Activated T-helper 1 cell treated with Interleukin-2 at 50 U/mL for 16 hours (primary cell): ENCODE data around the gene GORASP1.

Source experiments
- DNase-seq: peaks from one replicate; pipeline ENCODE4 v3.0.0-alpha.2; 2020; ENCODE audit warnings: low read depth

GORASP1 gene

DNA sequence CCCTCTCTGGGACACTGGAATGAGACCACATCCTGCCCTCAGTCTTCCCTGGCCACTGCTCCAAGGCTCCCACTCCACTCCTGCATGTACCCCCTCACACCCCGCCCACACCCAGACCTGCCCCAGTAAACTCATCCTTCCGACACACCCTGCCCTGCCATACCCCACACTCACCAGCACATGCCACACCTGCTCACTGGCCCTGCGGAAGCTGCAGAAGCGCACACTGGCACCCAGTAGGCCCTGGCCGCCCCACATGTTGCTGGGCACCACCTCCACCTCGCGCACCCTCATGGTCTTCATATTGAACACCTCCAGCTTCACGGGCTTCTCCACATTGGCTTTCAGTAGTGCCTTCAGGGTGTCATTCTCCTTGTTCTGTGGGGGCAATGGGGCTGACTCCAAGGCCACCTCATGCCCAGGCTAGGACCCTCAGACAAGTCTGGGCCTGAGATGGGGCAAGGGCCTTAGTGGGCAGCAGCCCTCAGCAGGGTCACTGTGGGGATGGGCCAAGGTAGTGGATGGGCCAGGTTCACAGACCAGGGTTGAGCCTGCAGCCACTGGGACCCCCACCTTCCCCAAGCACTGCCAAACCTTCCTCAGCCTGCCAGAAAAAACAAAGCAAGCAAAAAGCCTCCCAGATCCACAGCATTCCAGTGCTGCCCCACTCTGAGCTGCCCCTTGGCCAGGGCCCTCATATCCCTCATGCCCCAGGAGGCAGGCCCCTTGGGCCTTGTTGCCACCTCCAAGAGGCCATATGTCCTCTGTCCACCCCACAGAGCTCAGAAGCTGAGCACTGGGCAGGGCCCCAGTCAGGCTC is 4.7 kb downstream of the GORASP1 start:
- DNase-seq, result no peak

- peak; percentile 23 for DNase-seq
Observed at GRCh38 chr3:39101022-39101689, 6.3 kb downstream of the GORASP1 start.

DNA sequence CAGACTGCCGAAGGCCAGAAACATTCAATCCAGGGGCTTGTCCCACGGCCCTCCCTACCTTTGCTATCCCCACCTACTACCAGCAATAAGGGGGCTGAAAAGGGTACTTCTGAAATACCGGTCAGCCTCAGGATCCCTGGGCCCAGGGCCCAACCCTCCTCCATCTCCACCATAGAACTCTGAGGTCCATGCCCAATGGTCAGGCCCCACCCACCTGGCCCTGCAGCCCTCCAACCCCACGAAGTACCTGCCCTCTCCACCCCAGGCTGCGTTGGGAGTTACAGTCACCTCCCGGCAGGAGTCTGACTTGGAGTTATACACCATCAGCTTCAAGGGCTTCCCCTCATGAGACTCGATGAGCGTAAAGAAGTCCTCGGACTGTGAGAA is 6.9 kb downstream of the GORASP1 start:
- no peak for DNase-seq

DNA sequence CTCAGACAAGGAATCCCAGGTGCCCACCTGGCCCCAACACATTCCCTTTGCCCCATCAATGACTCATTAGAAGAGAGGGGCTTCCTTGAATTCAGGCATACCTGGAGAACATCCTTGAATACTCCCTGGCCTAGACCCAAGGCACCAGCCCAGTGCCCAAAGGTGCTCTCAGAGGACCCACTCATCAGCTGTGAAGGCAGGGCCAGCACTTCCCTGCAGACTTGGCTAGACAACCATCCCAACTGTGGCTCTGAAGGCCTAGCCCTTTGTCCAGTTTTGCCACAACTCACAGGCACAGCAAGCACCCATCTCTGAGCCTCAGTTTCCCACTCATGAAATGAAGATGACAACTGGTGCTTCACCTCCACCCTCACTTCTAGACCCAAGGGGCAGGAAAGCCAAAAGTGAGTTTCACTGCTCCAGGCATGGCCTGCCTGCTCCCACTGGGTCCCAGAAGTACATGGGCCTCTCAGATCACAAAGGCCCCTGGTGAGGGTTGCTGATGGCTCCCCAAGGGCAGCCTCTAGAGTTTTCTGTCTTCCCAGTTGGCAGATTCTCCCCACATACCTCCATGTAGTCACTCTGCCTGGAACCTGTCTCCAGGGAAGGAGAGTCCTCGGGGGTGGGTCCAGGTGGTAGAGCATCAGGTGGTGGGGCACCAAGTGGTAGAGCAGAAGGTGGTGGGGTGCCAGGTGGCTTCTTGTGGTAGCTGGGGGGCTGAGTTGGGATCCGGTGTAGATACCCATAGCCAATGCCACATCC is 7.5 kb downstream of the GORASP1 start:
- no peak for DNase-seq

DNA sequence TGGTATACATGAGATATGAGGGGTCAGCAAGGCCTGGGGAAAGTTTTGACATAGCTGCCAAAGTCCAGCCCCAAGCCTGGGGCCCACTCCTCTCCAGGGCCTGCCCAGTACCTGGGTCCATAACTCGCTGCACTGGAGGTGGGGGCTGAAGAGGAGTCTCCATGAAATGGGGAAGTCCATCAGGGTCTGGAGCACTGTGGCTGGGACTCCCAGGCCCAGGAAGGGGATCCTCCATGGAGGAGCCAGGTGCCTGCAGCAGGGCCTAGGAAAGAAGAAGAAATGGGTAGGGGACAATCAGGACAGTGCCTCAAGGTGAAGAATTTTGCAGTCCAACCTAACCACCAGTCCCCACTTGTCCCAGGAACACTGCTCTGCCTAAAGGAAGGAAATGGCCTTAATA is 8.2 kb downstream of the GORASP1 start:
- DNase-seq, result no peak

- no peak for DNase-seq
Observed at GRCh38 chr3:39098473-39099000, 8.9 kb downstream of the GORASP1 start.

DNA sequence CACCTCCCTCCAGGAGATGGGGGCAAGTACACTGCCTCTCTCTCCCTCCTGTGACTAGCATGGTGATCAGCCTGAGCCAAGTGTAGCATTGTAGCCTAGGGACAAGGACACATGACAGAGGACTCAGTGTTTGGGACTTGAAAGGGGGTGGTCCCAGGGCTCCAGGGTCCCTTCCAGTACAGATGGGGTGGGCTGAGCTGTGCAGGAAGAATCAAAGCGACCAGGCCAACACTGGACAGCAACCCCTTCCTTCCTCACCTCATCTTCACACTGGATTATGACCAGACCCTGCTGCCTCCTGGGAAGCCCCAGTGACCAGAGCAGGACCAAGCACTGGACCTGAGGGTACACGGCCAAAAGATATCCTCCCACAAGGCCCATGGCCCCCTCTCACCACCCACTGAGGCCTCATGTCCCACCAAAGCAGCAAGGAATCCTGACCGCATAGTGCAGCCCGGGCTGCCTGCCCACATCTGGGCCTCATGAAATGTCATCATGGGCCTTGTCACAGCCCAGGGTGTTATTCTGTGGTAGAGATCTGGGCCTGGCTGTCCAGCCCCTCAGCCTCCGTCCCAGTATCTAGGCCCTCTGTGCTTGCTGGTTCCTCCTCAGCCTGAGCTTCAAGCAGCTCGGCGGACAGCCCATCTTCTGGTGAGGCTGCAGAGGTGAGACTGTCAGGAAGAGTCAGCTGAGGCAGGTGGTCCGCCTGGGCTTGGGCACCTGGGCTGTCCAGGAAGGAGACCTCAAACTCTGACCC is 9.5 kb downstream of the GORASP1 start:
- no peak for DNase-seq

- no peak for DNase-seq
Observed at GRCh38 chr3:39096775-39097174, 10.7 kb downstream of the GORASP1 start.

DNA sequence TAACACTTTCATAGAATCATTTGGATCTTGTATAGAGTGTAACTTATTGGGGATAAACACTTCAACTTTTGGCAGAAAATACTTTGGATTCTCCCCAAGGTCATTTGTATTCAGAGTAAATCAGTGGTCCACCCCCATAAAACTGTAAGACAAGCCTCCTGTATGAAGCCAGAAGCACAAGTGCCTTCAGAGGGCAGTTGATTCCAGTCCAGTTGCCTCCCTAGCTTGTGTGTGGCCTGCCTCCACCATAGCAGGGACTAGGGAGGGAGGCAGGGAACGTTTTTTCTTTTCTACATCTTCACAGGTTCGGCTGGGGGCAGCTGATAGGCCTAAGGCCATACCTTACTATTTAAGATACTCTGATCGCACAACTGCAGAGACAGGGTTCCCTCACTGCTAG is 11.6 kb downstream of the GORASP1 start:
- no peak for DNase-seq

- DNase-seq, result no peak
Observed at GRCh38 chr3:39094851-39095677, 12.4 kb downstream of the GORASP1 start.

DNA sequence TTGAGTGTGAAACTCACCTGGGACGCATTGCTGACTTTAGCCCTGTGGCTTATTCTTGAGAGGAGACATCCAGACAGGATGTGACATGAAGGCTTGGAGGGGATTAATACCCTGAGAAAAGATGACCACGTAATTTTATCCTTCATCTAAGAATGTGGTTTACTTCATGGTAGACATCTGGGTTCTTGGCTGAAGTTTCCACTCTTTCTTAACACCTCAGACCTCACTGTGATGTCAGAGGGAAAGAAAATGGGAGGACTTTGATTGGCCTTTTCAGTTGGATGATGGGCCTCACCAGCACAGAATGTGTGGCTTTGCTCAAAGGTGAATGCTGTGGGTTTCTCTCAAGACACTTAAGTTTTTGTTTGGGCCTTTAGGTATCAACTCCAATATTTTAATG is 16.5 kb downstream of the GORASP1 start:
- DNase-seq, result no peak

GRCh38 chr3:39088889-39089288 is 18.5 kb downstream of the GORASP1 start:
- DNase-seq, result no peak

DNA sequence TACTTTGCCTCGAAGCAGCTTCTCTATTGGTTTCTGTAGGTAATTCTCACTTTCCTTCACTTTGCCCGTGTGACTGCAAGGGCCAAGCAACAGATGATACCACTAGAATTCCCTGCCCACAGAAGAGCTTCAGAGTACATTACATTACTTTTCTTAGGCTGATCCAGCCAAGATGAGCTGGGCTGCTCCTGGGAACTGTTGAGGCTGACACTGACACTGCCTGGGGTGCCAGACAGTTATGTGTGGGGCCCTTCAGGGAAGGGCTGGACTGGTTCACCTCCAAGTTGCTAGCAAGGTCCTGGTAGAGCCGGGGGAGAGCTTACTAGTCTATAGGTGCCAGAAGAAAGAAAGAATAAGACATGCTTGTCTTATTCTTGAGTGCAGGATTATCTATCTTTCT is 19.0 kb downstream of the GORASP1 start:
- no peak for DNase-seq

- DNase-seq, result no peak
Observed at GRCh38 chr3:39086144-39086543, 21.3 kb downstream of the GORASP1 start.

- DNase-seq, result no peak
Observed at GRCh38 chr3:39082666-39083313, 24.6 kb downstream of the GORASP1 start.

DNA sequence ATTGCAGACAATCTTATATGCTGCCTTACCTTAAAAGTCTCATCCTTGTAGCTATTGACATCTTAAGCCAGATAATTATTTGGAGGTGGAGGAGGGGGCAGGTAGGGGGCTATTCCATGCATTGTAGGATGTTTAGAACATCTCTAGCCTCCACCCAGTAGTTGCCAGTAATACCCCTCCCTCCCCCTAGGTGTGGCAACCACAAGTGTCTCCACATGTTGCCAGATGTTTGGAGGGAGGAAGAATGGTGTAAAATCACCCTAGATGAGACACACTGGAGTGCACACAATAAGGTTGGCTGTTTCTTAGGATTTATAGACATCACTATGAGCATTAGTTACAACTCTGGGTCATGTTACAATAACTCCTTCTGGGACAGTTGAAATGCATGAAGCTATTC is 27.4 kb downstream of the GORASP1 start:
- no peak for DNase-seq

DNA sequence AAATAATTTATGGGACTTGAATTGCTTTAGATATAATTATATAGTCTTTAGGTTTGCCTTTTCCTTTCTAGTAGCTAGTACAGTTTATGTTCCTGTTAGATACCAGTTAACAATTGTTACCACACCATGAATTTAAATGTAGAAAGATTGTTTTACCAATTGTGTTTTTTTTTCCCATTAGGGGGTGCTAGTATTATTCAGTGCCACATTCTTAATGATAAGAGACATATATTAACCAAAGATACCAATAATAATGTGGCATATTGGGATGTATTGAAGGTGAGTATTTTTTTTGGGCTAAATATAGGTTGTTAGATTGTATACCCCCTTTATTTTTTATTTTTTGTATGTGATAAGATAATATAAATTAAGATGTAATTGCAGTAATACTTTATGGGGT is 27.9 kb downstream of the GORASP1 start:
- no peak for DNase-seq

- DNase-seq, result no peak
Observed at GRCh38 chr3:39075910-39076309, 31.5 kb downstream of the GORASP1 start.

DNA sequence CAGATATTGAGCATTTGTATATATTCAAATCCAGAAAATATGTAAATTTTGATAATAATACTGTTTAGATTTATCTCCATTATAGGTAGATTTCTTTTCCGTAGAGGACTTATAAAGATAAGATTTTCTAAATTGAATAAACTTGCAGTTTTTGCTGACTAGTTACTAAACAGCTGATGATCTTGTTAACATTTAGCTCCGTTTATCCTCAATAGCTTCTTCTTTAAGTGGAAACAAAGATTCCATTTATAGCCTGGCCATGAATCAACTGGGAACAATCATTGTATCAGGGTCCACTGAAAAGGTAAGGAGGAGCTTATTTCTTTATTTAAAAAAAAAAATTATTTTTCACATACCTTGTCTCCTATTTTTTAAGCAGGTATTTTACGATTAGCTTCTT is 38.9 kb downstream of the GORASP1 start:
- no peak for DNase-seq

DNA sequence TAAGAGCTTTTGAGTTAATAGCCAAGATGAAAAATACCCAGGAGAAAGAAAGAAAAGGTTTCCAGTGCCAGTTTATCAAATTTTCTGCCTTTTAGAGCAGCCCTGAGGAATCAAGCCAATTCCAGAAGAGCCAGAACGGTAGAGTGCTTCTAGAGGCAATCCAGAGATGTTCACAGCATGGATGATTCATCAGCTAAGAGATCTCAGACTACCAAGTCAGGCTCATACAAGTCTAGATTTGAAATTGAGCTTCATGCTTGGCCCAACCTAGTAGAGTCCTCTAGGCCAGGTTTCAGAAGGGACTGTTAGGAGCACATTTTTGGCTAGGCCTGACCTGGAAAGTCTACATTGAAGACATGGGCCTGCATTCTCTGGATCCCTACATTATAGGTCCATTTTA is 40.1 kb downstream of the GORASP1 start:
- no peak for DNase-seq

GRCh38 chr3:39065197-39065596 is 42.2 kb downstream of the GORASP1 start:
- DNase-seq, result no peak
